Ovary (tissue), 9 donors: ENCODE data around the gene PRDM10. TPM values are rescaled to one million over a fixed set of nuclear protein-coding genes. Genes with fewer than 3 reads are reported as not detected.
"Not testable (repeated sequence)": the region's sequence is repeated elsewhere in the genome, so short reads cannot be mapped to it uniquely, and the experiment has no call there.

Experiments used
- DNase-seq, 5 donors: peaks; one replicate each; pipeline ENCODE4 v3.0.0-alpha.2; 2019 to 2020
- H3K27ac ChIP-seq, 2 donors: fragments of 200-600 bp; one replicate each; pipeline versions ENCODE4 v1.5.1 to v1.8.0; 2019 to 2022
- H3K27me3 ChIP-seq: fragments of 200-600 bp; one replicate; pipeline ENCODE4 v1.8.0; 2022
- H3K36me3 ChIP-seq: fragments of 200-600 bp; sonication (generic); one replicate; pipeline ENCODE4 v1.5.1; 2019
- H3K4me1 ChIP-seq: one replicate; pipeline ENCODE4 v1.8.1; 2013; ENCODE audit warnings: mild to moderate bottlenecking, moderate library complexity; ENCODE audit not compliant: insufficient read depth
- H3K4me3 ChIP-seq: fragments of 200-600 bp; sonication (generic); one replicate; pipeline ENCODE4 v1.5.1; 2017
- H3K9me3 ChIP-seq, 2 donors: fragments of 200-600 bp in 1 of 2; sonication (generic) in 1 of 2; one replicate each; pipeline versions ENCODE4 v1.5.1 to v1.8.1; 2013 to 2019; ENCODE audit warnings: mild to moderate bottlenecking in 1 of 2, moderate library complexity in 1 of 2
- CTCF ChIP-seq, 3 donors: fragments of 450-650 bp in 2 of 3; fragments of 200-600 bp in 1 of 3; IDR thresholded peaks; one replicate each; pipeline versions ENCODE4 v1.5.1 to v1.8.0; 2016 to 2022; ENCODE audit warnings: antibody characterized with exemption in 3 of 3, mild to moderate bottlenecking in 1 of 3
- EP300 ChIP-seq: sonication (generic); formaldehyde crosslinking; IDR thresholded peaks from one replicate; pipeline ENCODE4 v1.6.1; 2017; ENCODE audit warnings: antibody characterized with exemption
- POLR2A ChIP-seq: fragments of 450-650 bp; IDR thresholded peaks from one replicate; pipeline ENCODE4 v1.6.1; 2017; ENCODE audit warnings: antibody characterized with exemption, mild to moderate bottlenecking, moderate library complexity
- WGBS, 3 donors: extraction: QIAGEN DNeasy Blood & Tissue Kit in 1 of 3; methylation state at CpG; one replicate each; pipeline versions ENCODE4 v1.1.5 to v1.1.7; 2013 to 2017; 5-methylcytosine and 5-hydroxymethylcytosine counted together
- intact Hi-C, 4 donors: fragments of 100-400 bp; cut with DNase I; formaldehyde crosslinking; loops; one replicate each; pipeline versions ENCODE4 v1.11.0 to v1.15.1; 2022 to 2023
- polyA plus RNA-seq, 2 donors: library from polyadenylated mRNA; stranded (reverse); fragments of 200-250 nt in 1 of 2; fragments of 350-450 nt in 1 of 2; fragmentation: Illumina TruSeq in 1 of 2; extraction: RNeasy Lipid Tissue Mini Kit (QIAGEN cat#74804) in 1 of 2; gene quantifications; one replicate each; pipeline ENCODE4 v1.2.3, GENCODE V29; 2013 to 2014
- total RNA-seq, 7 donors: library from RNA; depleted of rRNA in 2 of 7; stranded (reverse); fragments of >200 nt in 2 of 7; fragmentation: NEBNext Ultra II Directional in 3 of 7; extraction: Animal tissue kit (Norgen Biotek cat#: 25700) in 3 of 7; gene quantifications; one replicate each; pipeline versions ENCODE4 v1.1.0 to v1.2.4, GENCODE V29; 2016 to 2023
- donor health status: DM: no; HTN: no; CAD: no; lungs with moderate emphysema.
- donor health status: DM: no; HTN: no; CAD: no.
- donor health status: Bipolar disorder and iron deficiency.
- donor health status: DM: yes; HTN: yes; CAD: no.
- donor health status: DM: no; HTN: no; CAD: no.
- donor health status: DM: yes; HTN: yes; CAD: no.

Gene PRDM10
- total and polyA plus RNA-seq, 9 donors = 2.5 to 9.4 (median 7.2) TPM

- peaks cover 2% of the 10 kb centered on the region for H3K36me3 ChIP-seq
- 92 to 95% (median 94%) methylated on average over 8 of the region's 8 CpGs for WGBS, 3 donors
- no peak for DNase-seq
- intact Hi-C loops = no loop called here
- no peaks in the 10 kb centered on the region for H3K9me3 ChIP-seq
- H3K4me3 ChIP-seq = no peak overlapping the region
- no peaks in the 10 kb centered on the region for H3K27me3 ChIP-seq
- no peak overlapping the region for H3K27ac ChIP-seq
- no peaks in the 10 kb centered on the region for H3K4me1 ChIP-seq
- TF ChIP-seq CTCF (IDR thresholded peaks at IDR 0.05) (no peak), EP300 (no peak), POLR2A (no peak)
These were observed 118.1 kb downstream of the PRDM10 start for GRCh38 chr11:129884581-129884980.

GRCh38 chr11:129881570-129882170, 121.0 kb downstream of the PRDM10 start:
- Histone ChIP-seq H3K27me3 (no peaks in the 10 kb centered on the region), H3K4me1 (no peaks in the 10 kb centered on the region), H3K9me3 (no peaks in the 10 kb centered on the region), H3K36me3 (peaks cover 2% of the 10 kb centered on the region), H3K27ac (no peak overlapping the region), H3K4me3 (no peak overlapping the region)
- intact Hi-C loops = no loop called here
- no peak for DNase-seq
- 75 to 78% (median 76%) methylated on average over 9 of the region's 9 CpGs for WGBS, 3 donors
- TF ChIP-seq POLR2A (no peak), CTCF (IDR thresholded peaks at IDR 0.05) (no peak), EP300 (no peak)

- 85 to 95% (median 87%) methylated on average over 3 of the region's 3 CpGs for WGBS, 3 donors
- no peak overlapping the region for H3K27ac ChIP-seq
- no peak overlapping the region for H3K4me3 ChIP-seq
- H3K9me3 ChIP-seq = no peaks in the 10 kb centered on the region
- no peaks in the 10 kb centered on the region for H3K4me1 ChIP-seq
- intact Hi-C loops = no loop called here
- DNase-seq = no peak
- no peak for TF ChIP-seq EP300
- no peak for TF ChIP-seq POLR2A
- no peak for TF ChIP-seq CTCF (IDR thresholded peaks at IDR 0.05)
- H3K27me3 ChIP-seq = no peaks in the 10 kb centered on the region
- peaks cover under 1% of the 10 kb centered on the region for H3K36me3 ChIP-seq
These were observed 122.3 kb downstream of the PRDM10 start for GRCh38 chr11:129880311-129880710.

GRCh38 chr11:129871914-129872313, 130.7 kb downstream of the PRDM10 start:
- Histone ChIP-seq H3K27me3 (no peaks in the 10 kb centered on the region), H3K36me3 (no peaks in the 10 kb centered on the region), H3K27ac (no peak overlapping the region), H3K4me3 (no peak overlapping the region), H3K4me1 (no peaks in the 10 kb centered on the region), H3K9me3 (no peaks in the 10 kb centered on the region)
- TF ChIP-seq CTCF (IDR thresholded peaks at IDR 0.05) = no peak
- no peak for TF ChIP-seq EP300
- TF ChIP-seq POLR2A = no peak
- intact Hi-C loops = no loop called here
- DNase-seq = no peak
- 82 to 85% (median 83%) methylated on average over 7 of the region's 7 CpGs for WGBS, 3 donors

GRCh38 chr11:129868626-129869025, 134.0 kb downstream of the PRDM10 start:
- H3K9me3 ChIP-seq, DNase-seq, H3K27ac ChIP-seq, H3K4me3 ChIP-seq, H3K27me3 ChIP-seq, intact Hi-C loops, H3K36me3 ChIP-seq, H3K4me1 ChIP-seq: not testable (repeated sequence)
- WGBS, 3 donors = 79 to 84% (median 79%) methylated on average over 16 of the region's 16 CpGs
